ENCODE data around the gene ABHD2. TPM values are rescaled to one million over a fixed set of nuclear protein-coding genes. Genes with fewer than 3 reads are reported as not detected.

Gene ABHD2
- total and polyA plus RNA-seq, 12 donors = 5.6 to 316 (median 135) TPM

GRCh38 chr15:89141885-89142284 lies 53.6 kb downstream of the ABHD2 start:
- peak overlapping the region in 2 of 5 donors; percentile 1 to 3 for H3K27ac ChIP-seq
- no peaks in the 10 kb centered on the region for H3K9me3 ChIP-seq (replicated peaks in 1 of 3)
- no peak overlapping the region for H3K4me3 ChIP-seq
- peaks cover 29 to 74% of the 10 kb centered on the region in 2 donors for H3K4me1 ChIP-seq (replicated peaks in 1 of 2)
- intact Hi-C loops (cut with DNase I) = no loop called here
- no peak for DNase-seq
- TF ChIP-seq CTCF (IDR thresholded peaks at IDR 0.05) (no peak), POLR2A (IDR thresholded peaks at IDR 0.05) (no peak)
- no peaks in the 10 kb centered on the region for H3K27me3 ChIP-seq
- WGBS, 4 donors = 32 to 41% (median 36%) methylated on average over 2 of the region's 2 CpGs
- H3K36me3 ChIP-seq (replicated peaks in 1 of 2) = peaks cover 0 to 5% of the 10 kb centered on the region in 2 donors

- H3K9me3 ChIP-seq (replicated peaks in 1 of 3) = no peaks in the 10 kb centered on the region
- H3K4me1 ChIP-seq (replicated peaks in 1 of 2) = peaks cover 24 to 69% of the 10 kb centered on the region in 2 donors
- intact Hi-C loops (cut with DNase I) = no loop called here
- H3K36me3 ChIP-seq (replicated peaks in 1 of 2) = peaks cover 0 to 5% of the 10 kb centered on the region in 2 donors
- TF ChIP-seq POLR2A (IDR thresholded peaks at IDR 0.05) (no peak), CTCF (IDR thresholded peaks at IDR 0.05) (no peak)
- H3K27ac ChIP-seq = no peak overlapping the region
- H3K4me3 ChIP-seq = no peak overlapping the region
- H3K27me3 ChIP-seq = no peaks in the 10 kb centered on the region
- no peak for DNase-seq
- WGBS, 4 donors = 76 to 83% (median 77%) methylated on average over 5 of the region's 5 CpGs
These were observed 54.2 kb downstream of the ABHD2 start for GRCh38 chr15:89142423-89142822.

GRCh38 chr15:89143503-89144162 lies 55.4 kb downstream of the ABHD2 start:
- no peaks in the 10 kb centered on the region for H3K9me3 ChIP-seq (replicated peaks in 1 of 3)
- TF ChIP-seq CTCF (IDR thresholded peaks at IDR 0.05) = no peak
- 39 to 54% (median 49%) methylated on average over 6 of the region's 6 CpGs for WGBS, 4 donors
- peaks cover 13 to 57% of the 10 kb centered on the region in 2 donors for H3K4me1 ChIP-seq (replicated peaks in 1 of 2)
- intact Hi-C loops (cut with DNase I) = no loop called here
- peaks cover 0 to 5% of the 10 kb centered on the region in 2 donors for H3K36me3 ChIP-seq (replicated peaks in 1 of 2)
- H3K27ac ChIP-seq = peak overlapping the region in 2 of 5 donors; percentile 18 to 54
- DNase-seq = peak in 1 of 7 donors; percentile 20
- no peak overlapping the region for H3K4me3 ChIP-seq
- no peaks in the 10 kb centered on the region for H3K27me3 ChIP-seq

- WGBS, 4 donors = 78 to 94% (median 90%) methylated on average over 3 of the region's 3 CpGs
- no peak for DNase-seq
- Histone ChIP-seq H3K9me3 (replicated peaks in 1 of 3) (no peaks in the 10 kb centered on the region), H3K27ac (peak overlapping the region in 1 of 5 donors; percentile 54), H3K4me1 (replicated peaks in 1 of 2) (peaks cover 4 to 48% of the 10 kb centered on the region in 2 donors), H3K36me3 (replicated peaks in 1 of 2) (peaks cover 0 to 5% of the 10 kb centered on the region in 2 donors), H3K27me3 (no peaks in the 10 kb centered on the region), H3K4me3 (no peak overlapping the region)
- TF ChIP-seq POLR2A (IDR thresholded peaks at IDR 0.05) (no peak), CTCF (IDR thresholded peaks at IDR 0.05) (no peak)
- intact Hi-C loops (cut with DNase I) = no loop called here
These were observed 56.2 kb downstream of the ABHD2 start for GRCh38 chr15:89144491-89144890.

All from adrenal gland (tissue), 12 donors.